HL-60 (cell line): ENCODE results near the gene SLC26A3.

Source experiments
- CTCF ChIP-seq: IDR thresholded peaks from one replicate; pipeline ENCODE4 v1.5.1; 2011; ENCODE audit warnings: low read length, control low read depth, inconsistent platforms; ENCODE audit not compliant: insufficient read depth
- REST ChIP-seq: IDR thresholded peaks from 2 replicates; pipeline ENCODE4 v1.6.1; 2012; ENCODE audit warnings: low read depth; ENCODE audit not compliant: insufficient replicate concordance

DNA sequence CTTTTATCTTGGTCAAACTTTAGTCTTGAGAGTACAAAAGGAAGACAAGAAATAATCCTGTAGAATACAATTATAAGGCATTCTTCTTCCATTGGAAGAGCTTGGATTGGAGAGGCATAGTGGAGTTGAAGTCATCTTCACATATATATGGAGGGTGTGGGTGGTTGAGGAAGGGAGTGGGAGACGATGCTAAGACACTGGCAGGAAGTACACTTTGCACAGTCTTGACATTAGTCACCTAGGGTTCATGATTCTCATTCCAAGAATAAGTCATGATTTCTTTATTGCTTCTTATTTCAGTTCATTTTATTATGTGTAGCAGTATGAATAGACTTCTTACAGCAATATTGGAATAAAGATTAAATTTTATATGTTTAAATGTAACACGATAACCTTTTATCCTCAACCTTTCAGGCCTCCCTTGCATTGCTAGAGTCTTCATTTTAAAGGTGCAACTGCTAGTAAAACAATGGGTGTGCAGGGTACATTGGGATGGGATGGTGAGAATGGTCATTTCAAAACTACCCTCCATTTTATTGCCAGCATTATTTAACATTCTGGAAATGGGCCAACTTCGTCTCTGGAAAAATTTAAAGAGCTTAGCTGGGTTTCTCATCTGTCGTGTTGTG lies 12.3 kb upstream of the SLC26A3 start:
- no peak for TF ChIP-seq CTCF
- no peak for TF ChIP-seq REST
